Non-pigmented ciliary epithelial cell (primary cell): ENCODE measurements around the gene GPC3.

Experiments
- DNase-seq: peaks from one replicate; pipeline ENCODE4 v3.0.0-alpha.2; 2010; ENCODE audit warnings: low read depth

The GPC3 gene

DNA sequence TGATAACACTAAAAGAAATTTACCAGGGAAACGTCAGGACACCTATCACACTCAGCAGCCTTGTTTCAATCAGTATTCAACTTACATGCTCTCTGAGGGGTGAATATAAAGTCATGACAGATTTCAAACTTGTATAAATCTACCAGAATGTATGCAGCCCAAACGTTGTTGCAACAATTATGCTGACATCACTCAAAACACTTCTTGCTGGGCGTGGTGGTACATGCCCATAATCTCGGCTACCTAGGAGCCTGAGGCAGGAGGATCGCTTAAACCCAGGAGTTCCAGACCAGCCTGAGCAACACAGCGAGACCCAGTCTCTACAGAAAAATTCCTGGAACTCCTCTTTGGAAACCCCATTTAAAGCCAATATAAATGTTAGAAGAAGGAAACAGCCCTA, 303.5 kb downstream of the GPC3 start:
- DNase-seq = no peak

DNA sequence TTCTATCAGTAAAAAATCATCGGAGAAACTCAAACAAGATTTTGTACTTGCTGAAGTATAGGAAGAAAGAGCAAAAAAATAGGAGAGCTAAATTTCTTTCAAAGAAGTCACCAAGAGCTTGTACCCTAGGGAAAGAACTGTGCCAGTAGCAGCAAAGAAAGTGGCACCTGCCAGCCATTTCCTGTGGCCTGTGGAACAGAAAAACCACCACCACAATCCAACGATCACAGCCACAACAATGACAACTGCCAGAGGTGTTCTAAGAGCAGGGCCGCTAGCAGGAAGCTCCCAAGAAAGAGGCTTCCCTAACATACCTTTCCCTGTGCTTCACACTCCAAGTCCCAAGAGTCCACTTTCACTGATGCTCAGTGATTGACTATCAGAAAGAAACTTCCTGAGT, 304.0 kb downstream of the GPC3 start:
- no peak for DNase-seq

DNA sequence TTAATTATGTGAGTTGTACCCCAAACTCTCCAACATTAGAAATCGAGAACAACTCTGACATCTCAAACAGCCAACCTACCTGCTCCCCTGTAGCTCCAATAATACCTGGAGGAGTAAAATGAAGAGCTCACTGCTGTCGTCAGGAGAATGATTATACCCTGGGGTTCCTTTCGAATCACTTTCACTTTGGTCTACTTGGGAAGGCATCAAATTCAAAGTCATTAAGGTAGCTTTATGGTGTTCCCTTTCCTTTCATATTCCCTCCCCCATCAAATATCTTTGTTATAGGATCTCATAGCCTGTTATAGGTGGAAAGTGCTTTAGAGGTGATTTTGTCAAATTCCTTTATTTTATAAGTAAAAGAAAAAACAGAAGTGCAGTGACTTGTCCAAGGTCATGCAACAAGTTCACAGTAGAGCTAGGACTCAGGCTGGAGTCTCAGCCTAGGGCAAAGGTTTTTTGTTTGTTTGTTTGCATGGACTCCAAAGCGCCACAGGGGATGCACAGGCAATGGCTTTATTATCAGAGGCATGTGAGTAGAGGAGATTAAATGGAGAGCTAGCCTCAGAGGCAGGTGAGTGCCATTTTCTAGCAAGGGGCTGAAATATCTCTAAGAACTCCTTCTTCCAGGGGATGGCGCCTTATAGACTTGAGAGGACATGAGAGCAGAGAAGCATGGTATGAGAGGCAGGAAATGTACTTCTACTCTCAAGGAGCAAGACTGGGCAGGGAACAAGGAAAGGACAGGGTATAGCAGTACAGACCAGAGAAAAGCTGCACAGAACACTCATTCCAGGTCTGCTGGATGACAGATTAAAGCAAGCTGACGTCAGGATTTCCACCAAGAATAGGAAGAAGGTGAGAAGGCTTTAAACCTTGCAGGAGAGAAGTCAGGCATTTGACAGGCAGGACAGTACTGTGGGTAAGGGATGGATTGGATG, 308.0 kb downstream of the GPC3 start:
- no peak for DNase-seq

DNA sequence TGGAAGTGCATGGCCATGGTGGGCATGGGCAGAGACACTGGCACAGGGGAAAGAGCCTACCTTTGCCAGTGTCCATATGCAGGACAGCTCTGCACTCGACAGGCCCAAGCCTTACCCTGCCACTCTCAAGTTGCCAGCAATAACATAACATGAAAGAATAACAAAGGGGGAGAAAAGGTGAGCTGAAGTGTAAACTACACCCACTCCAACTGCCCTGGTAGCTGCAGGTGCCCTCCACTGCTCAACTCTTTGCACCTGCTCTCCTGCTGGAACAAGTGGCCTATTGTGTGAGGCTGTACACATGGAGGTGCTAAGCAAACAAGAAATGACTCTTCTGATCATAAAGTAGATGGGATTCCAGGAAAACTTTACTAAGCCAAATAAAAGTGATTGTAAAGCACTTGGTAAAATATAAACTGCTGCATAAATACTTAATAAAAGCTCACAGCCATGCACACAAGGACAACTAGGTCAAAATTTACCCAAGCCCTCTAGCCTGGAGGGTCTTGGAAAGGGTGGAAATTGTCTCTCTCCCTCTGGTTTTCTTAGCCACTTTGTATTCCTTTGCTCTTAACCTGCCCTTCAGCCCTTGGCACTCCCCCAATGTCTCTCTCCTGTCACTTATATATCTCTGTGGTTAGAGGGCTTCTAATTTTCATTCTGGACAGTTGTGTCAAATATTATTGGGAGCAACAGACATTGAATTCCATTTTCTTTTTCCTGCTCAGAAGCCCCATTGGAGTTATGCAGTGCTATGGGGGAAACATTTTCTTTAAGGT, 308.9 kb downstream of the GPC3 start:
- DNase-seq = no peak

DNA sequence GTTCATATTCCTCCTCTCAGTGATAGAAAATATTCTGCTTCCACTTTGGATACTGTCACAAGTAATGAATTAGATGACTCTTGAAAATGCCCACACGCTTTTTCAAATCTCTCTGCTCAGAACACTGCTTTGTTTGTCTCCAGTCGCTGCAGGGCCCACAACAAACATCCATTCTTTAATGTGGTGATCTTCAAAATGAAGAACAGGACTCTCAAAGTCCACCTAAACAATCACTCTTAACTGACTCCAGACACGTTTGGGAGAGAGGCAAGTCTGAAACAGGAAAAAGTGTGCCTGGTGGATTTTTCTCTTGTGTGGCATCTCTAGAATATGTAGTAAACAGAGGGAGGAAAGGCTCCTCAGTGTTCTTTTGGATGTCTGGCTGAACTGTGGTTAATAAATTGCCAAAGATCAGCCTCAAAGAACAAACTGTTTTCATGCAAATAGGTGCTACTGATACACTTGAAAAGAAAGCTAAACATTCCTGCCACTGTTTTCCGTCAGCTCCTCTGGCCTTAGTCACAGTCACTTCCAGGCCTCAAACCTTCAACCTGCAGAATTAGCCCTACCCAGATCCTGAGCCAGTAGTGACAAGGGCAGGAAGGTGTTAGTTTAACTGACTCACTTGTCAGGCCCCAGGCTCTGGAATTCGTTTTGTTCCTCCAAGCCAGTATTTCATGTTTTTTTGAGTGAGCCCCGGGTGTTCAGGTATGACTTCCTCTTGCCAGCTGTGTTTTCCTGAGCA, 310.5 kb downstream of the GPC3 start:
- DNase-seq = no peak

DNA sequence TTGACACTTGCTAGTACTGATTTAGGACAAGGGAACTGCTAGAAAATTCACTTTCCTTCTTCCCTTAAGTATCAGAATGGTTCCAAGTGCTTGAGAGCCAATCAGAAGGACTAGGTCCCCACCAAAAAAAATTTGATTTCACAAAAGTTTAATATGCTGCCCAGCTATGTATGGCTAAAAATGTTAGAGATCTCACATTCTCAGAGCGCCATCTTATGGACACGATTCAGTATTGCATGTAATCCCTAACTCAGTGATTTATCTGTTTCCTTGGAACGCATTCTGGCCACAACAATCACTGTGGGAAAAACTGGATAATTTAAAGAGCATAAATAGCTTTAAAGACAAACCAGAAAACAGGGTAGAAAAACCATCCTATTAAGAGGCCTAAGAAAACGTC, 315.0 kb downstream of the GPC3 start:
- DNase-seq = peak; percentile 4

DNA sequence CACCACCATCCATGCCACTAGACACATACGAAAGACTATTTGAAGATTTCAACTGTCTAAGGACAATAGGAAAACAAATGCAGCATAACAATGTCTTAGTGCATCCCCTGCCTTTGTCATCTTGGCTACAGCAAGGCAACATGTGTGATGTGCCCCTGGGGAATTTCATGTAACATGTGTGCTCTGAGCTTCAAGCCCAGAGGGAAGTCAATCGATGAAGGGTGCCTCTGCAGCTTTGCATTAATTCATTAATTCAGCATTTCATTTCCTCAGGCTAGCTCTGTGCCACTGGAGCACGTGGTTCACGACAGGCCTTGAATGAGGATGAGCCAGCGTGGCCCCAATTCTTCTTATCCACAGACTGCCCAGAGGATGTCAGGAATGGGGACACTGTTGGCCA, 316.2 kb downstream of the GPC3 start:
- DNase-seq = no peak

DNA sequence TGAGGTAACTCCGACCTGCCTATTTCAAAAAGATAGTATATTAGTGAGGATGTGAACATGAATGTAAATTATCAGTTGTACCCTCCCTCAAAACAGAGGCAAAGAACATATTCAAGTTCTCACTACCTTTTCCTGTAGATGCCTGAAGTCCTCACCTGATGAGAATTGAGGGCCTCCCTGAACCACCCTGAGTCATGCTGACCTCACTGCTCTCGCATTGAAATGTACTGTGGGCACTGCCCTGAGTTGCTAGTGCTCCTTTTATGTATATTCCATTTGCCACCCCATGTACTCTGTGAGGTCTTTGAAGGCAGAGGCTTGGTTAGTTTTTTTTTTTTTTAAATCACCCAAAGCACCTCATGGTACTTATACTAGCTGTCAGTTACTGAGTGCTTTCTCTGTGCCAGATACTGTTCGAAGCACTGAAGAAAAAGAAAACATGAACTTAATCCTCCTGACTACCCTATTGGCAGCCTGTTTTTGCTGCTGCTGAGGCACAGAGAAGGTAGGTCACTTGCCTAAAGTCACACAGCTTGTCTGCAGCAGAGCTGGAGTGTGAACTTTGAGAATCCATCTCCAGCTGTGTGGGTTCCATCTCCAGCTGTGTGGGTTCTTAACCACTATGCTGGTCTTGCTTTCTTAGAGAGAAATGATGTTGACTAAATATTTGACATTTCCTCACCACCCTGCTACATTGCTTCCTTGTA, 317.0 kb downstream of the GPC3 start:
- DNase-seq = no peak

DNA sequence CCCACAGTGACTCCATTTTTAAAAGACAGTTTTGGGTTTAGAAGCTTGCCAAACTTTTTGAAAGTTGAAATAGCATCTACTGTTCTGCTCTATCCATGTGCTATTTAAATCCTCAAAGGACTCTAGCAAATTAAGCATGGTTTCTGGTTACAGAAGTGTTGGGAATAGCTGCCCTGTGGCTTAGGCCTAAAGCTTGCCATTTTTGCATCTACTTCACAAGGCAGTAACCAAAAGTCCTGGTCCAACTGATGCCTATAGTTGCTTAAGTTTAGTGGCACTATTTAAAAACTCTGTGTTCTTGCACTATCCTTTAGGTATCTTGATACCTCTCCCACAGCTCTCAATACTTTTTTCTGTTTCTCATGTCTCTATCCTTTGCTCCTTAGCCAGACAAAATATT, 319.1 kb downstream of the GPC3 start:
- no peak for DNase-seq

DNA sequence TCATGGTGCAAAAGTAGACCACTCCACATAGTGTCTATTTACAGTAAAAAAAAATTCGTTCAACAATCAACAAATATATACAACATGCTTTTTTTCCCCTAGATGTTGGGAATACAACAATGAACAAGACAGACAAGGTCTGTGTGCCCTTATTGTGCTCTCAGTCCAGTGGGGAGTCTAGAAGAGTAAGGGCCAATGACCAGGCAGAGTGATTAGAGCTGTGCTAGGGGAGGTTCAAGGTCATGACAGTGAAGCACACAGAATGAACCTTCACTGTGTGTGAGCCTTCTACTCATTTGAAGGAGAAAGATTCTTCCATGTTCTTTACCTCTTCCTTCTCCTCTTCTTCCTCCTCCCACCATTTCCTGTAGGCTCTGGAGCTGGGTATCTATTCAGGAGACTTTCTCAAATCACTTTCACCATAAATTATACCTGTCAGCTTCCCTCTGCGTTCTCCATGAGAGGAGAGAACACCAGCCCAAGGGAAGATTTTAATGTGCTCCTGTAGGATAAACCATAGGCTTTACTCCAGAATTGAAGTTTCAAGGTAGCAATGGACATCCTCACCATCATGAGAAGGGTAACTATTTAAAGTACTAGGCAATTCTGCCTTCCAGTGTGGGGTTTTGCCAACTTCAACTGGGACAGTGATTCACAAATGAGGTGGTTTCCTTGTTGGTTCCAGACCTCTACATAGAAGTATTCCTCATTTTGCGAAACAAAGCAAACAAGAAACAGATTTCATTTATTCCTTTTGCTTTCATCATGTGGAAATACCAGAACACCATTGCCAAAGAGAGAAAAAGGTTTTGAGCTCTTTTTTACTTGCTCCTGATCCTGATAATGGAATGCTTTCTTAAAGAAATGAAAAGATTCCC, 323.2 kb downstream of the GPC3 start:
- DNase-seq = no peak

DNA sequence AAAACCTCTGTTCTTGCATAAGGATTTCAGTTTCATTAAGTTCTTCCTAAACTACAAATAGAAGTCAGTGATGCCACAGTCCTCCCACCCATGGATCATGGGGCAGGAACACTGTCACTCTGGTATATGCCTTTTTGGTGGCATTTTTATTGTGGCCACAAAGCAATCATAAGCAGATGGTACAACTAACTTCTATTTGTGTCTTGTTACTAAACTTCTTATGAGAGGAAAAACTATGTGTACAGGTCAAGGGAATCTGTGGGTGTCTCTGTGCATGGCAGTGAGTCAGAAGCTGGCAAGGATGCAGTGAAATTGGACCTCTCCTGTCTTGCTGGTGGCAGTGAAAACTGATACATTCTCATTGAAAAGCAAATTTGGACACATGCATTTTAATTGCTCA, 325.1 kb downstream of the GPC3 start:
- no peak for DNase-seq

DNA sequence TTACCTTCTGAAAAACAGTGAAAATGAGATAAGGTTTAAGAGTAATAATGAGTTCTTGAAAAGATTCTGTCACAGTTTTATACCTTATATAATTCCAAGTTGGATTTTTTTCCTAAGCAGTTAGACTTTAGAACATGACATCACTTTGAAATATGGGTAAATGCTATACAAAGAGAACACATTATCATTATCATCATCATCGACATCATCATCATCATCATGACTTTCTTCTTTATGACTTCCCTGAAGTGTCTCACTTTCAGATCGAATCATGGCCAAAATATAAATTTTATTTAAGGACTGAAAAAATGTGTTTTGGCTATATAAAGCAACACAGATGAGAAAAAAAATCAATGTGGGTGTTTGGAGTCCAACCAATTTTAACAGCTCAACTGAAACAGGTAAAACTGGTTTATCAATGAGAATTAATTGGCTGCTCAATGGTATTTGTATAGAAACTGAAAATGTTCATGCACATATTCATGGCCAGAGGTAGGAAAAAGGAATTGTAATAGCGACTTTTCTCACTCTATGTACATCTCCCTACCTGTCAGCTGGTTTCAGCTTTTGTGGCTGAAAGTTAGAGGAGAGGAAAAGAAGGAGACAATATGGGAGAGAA, 327.0 kb downstream of the GPC3 start:
- no peak for DNase-seq

DNA sequence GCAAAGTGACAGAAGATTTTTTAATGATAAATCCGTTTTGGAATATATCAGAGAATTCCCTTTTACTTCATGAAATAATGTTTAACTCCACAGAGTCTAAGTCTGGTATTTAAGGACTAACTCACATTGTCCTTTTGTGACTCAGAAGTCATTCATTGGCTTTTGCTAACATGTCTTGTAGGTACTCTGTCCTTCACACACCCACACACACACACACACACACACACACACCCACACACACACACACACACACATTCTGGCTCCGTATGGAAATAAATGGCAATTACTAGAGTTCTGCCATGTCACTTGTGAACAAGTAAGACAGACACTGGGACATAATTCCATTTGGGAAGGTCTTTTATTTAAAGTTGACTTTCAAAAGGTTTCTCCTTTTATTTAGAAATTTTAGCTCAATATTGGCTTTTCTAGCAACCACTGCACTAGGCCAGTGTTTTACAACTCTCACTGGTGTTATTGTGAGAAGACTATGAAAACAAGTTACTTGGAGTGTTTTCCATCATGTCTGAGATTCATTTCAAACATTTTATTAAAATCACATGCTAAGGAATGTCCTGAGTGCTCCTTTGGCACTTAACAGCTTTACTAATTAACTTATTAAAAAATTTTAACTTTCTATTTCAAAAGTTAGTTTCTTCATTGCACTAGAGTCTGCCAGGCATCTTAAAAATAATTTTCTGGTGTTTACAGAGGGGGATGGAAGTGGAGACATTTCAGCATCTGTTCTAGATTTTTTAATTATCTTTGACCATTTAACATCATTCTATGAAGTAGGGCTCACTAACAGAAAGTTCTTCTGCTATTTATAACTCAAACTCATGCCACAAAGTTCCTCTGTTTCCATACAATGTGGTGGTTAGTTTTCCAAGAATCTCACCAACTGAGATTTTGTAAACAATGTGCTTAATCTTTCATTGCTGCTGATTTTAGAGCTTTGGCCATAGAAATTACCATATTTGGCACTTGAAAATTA, 329.8 kb downstream of the GPC3 start:
- no peak for DNase-seq

DNA sequence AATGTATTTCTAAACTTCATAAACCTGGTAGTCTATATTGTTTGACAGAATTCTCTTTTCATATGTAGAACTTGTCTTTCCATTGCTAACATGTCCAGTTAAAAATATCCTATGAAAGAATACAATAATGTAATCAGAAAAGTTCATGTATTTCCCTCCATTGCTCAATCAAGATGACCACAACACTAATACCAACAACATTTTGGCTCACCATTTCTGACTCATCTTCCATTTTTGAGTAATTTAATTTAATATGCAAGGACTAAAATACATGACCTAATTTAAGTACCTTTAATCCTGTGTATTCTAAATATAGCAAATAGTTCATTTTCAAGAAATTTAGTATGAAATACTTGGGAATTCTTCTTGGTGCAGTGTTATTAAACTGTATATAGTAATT, 330.6 kb downstream of the GPC3 start:
- DNase-seq = no peak

DNA sequence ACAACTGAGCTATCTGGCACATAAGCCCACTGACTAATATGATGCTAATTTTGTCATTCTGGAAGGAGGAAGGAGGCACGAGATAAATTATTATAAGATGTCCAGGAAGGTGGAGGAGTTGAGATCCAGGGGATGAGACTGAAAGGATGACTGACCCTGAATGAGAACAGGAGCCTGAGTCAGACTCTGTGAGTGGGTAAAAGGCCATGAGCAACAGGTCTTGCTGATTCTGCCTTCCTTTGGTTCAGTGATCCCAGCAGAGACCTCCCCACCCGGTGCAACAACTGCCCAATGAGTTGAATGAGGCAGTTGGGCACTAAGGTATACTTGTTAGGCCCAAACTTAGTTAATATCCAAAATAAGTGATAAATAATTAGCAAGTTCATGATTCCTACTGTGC, 332.0 kb downstream of the GPC3 start:
- no peak for DNase-seq

DNA sequence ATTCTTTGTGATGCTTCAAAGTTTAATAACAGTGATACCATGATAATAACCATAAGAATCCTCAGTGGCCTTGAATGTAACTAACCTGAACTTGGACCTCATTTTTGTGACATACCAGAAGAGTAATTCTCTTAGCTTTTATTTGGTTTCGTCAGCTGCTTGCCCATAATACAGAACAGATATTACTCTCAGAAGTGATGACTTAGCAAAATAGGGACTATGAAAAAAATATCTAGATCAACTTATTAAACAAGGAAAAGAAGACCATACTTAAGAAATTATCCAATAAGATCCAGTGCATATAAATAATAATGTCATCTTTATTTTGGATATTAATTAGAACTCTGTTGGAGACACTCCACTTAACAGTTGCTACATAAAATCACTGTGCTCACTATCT, 333.2 kb downstream of the GPC3 start:
- no peak for DNase-seq

DNA sequence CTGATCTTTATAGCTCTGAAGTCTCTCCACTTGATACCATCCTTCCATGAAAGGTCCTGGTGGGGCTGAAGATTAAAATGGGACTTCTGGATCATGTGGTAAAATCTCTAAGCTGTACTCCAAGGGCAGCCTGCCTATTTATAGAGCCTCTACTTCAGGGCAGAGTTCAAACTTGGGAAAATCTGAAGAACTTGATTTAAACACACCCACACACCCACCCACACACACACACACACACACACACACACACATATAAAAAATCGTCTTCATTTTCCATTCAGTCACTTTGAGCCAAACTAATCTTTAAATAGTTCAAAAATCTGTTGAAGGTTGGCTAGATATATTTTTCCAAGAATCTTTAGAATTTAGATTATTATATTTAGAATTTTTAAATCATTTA, 335.2 kb downstream of the GPC3 start:
- no peak for DNase-seq

DNA sequence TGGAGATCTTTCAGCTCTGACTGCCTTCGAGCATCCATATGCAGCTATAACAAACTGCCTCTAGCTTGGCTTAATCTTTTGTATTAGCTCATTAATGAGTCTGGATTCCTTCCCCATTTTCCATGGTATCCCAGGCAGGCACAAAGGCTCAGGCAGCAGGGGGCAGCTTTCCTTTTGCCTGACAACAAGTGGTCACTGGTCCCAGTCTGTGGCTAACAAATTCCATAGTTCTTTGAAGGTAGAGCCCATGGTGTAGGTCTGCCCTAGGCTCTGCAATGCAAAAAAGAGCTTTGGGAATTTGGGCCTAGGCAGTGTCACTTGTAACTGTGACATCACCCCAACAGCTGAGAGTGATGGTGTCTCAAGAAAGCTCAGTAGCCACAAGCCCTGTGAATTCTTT, 335.7 kb downstream of the GPC3 start:
- DNase-seq = no peak

DNA sequence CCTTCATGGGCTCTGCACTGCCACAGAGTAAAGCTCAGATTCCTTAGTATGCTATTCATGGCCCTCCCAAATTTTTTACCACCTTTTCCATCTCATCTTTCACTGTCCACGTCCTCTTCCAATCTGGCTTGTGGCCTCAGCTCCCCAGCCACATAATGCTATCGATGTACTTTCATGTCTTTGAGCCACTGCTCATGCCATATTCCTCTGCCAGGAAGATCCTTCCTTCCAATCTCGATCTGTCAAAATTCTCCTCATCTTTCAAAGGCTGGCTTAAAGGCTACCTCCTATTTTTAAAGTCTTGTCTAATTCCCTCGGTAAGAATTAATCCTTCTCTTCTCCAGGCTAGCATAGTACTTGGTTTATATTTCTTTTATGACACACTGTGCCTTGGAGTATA, 336.8 kb downstream of the GPC3 start:
- no peak for DNase-seq
